Ovary (tissue), 3 donors: ENCODE measurements around the gene NEK4.

Source experiments
- EP300 ChIP-seq: sonication (generic); formaldehyde crosslinking; IDR thresholded peaks from one replicate; pipeline ENCODE4 v1.6.1; 2017; ENCODE audit warnings: antibody characterized with exemption
- POLR2A ChIP-seq: fragments of 450-650 bp; IDR thresholded peaks from one replicate; pipeline ENCODE4 v1.6.1; 2017; ENCODE audit warnings: antibody characterized with exemption, mild to moderate bottlenecking, moderate library complexity
- TF ChIP-seq, protein P1 (sequence below), 3 donors: fragments of 450-650 bp in 2 of 3; fragments of 200-600 bp in 1 of 3; IDR thresholded peaks; one replicate each; pipeline versions ENCODE4 v1.5.1 to v1.8.0; 2016 to 2022; ENCODE audit warnings: antibody characterized with exemption in 3 of 3, mild to moderate bottlenecking in 1 of 3
- donor health status: DM: no; HTN: no; CAD: no.

GRCh38 chr3:52805270-52806039, 34.7 kb upstream of the NEK4 start:
- TF ChIP-seq, protein P1, sequence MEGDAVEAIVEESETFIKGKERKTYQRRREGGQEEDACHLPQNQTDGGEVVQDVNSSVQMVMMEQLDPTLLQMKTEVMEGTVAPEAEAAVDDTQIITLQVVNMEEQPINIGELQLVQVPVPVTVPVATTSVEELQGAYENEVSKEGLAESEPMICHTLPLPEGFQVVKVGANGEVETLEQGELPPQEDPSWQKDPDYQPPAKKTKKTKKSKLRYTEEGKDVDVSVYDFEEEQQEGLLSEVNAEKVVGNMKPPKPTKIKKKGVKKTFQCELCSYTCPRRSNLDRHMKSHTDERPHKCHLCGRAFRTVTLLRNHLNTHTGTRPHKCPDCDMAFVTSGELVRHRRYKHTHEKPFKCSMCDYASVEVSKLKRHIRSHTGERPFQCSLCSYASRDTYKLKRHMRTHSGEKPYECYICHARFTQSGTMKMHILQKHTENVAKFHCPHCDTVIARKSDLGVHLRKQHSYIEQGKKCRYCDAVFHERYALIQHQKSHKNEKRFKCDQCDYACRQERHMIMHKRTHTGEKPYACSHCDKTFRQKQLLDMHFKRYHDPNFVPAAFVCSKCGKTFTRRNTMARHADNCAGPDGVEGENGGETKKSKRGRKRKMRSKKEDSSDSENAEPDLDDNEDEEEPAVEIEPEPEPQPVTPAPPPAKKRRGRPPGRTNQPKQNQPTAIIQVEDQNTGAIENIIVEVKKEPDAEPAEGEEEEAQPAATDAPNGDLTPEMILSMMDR (IDR thresholded peaks at IDR 0.05), result no peak
- TF ChIP-seq EP300 (no peak), POLR2A (no peak)
